Vagina (tissue), 2 donors: Measurements from ENCODE around the gene DNAH10. TPM values are rescaled to one million over a fixed set of nuclear protein-coding genes. Genes with fewer than 3 reads are reported as not detected.

Source experiments
- DNase-seq, 2 donors: peaks; one replicate each; pipeline ENCODE4 v3.0.0-alpha.2; 2017; ENCODE audit errors: extremely low spot score in 2 of 2
- H3K27ac ChIP-seq: fragments of 200-600 bp; sonication (generic); one replicate; pipeline ENCODE4 v1.5.1; 2019
- H3K27me3 ChIP-seq: fragments of 200-600 bp; sonication (generic); one replicate; pipeline ENCODE4 v1.5.1; 2019
- H3K36me3 ChIP-seq, 2 donors: fragments of 200-600 bp; sonication (generic); one replicate each; pipeline ENCODE4 v1.5.1; 2017 to 2019
- H3K4me1 ChIP-seq: fragments of 200-600 bp; sonication (generic); one replicate; pipeline ENCODE4 v1.5.1; 2019
- H3K4me3 ChIP-seq, 2 donors: fragments of 200-600 bp; sonication (generic); 1 replicate in 1 of 2; 2 replicates in 1 of 2; pipeline ENCODE4 v1.5.1; 2016 to 2019
- H3K9me3 ChIP-seq: fragments of 200-600 bp; sonication (generic); one replicate; pipeline ENCODE4 v1.5.1; 2019
- POLR2A ChIP-seq, 2 donors: fragments of 450-650 bp; IDR thresholded peaks; one replicate each; pipeline ENCODE4 v1.6.1; 2017; ENCODE audit warnings: antibody characterized with exemption in 2 of 2, mild to moderate bottlenecking in 2 of 2, moderate library complexity in 2 of 2
- POLR2AphosphoS5 ChIP-seq, 2 donors: sonication (generic); formaldehyde crosslinking; IDR thresholded peaks; one replicate each; pipeline ENCODE4 v1.9.0; 2017; ENCODE audit warnings: antibody characterized with exemption in 2 of 2, mild to moderate bottlenecking in 2 of 2, low read depth in 1 of 2; ENCODE audit not compliant: insufficient read depth in 1 of 2
- intact Hi-C: fragments of 100-400 bp; cut with DNase I; formaldehyde crosslinking; loops from one replicate; pipeline ENCODE4 v1.15.1; 2023
- total RNA-seq: library from RNA; depleted of rRNA; stranded (reverse); fragments of >200 nt; gene quantifications from one replicate; pipeline ENCODE4 v1.2.3, GENCODE V29; 2016
- TF ChIP-seq, protein P1 (sequence below), 3 experiments: fragments of 450-650 bp in 2 of 3; fragments of 200-600 bp in 1 of 3; sonication (generic) in 1 of 3; IDR thresholded peaks; one replicate each; pipeline ENCODE4 v1.5.1; 2017 to 2019; ENCODE audit warnings: antibody characterized with exemption in 3 of 3, mild to moderate bottlenecking in 2 of 3, moderate library complexity in 2 of 3

Gene DNAH10
- total RNA-seq, 1 donor from 2014 or later = not detected

DNA sequence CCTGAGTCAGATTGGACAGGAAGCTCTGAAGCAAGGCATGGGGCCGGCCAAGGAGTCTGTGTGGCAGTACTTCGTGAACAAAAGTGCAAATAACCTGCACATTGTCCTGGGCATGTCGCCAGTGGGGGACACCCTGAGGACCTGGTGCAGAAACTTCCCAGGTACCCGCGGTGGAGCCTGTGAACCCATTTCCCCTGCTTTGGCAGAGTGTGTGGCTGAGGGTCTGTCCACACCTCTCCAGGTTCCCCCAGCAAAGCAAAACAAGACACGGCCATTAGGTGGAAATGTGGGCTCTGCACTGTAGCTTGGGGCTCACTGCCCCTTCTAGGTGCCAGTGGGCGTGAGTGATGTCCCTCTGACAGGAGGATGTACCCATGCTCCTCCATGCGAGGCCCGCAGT is 131.2 kb downstream of the DNAH10 start:
- Histone ChIP-seq H3K27ac (no peak overlapping the region), H3K36me3 (no peaks in the 10 kb centered on the region), H3K27me3 (no peaks in the 10 kb centered on the region), H3K9me3 (no peaks in the 10 kb centered on the region), H3K4me3 (no peak overlapping the region), H3K4me1 (no peaks in the 10 kb centered on the region)
- intact Hi-C loops = no loop called here
- TF ChIP-seq POLR2A (IDR thresholded peaks at IDR 0.05) = no peak
- TF ChIP-seq, protein P1, sequence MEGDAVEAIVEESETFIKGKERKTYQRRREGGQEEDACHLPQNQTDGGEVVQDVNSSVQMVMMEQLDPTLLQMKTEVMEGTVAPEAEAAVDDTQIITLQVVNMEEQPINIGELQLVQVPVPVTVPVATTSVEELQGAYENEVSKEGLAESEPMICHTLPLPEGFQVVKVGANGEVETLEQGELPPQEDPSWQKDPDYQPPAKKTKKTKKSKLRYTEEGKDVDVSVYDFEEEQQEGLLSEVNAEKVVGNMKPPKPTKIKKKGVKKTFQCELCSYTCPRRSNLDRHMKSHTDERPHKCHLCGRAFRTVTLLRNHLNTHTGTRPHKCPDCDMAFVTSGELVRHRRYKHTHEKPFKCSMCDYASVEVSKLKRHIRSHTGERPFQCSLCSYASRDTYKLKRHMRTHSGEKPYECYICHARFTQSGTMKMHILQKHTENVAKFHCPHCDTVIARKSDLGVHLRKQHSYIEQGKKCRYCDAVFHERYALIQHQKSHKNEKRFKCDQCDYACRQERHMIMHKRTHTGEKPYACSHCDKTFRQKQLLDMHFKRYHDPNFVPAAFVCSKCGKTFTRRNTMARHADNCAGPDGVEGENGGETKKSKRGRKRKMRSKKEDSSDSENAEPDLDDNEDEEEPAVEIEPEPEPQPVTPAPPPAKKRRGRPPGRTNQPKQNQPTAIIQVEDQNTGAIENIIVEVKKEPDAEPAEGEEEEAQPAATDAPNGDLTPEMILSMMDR (IDR thresholded peaks at IDR 0.05) = no peak
- no peak for TF ChIP-seq POLR2AphosphoS5 (IDR thresholded peaks at IDR 0.05; ENCODE audit: insufficient read depth in 1 of 2, low read depth in 1 of 2)
- no peak for DNase-seq

GRCh38 chr12:123894823-123895345 is 132.8 kb downstream of the DNAH10 start:
- H3K27me3 ChIP-seq = no peaks in the 10 kb centered on the region
- no peak for DNase-seq

DNA sequence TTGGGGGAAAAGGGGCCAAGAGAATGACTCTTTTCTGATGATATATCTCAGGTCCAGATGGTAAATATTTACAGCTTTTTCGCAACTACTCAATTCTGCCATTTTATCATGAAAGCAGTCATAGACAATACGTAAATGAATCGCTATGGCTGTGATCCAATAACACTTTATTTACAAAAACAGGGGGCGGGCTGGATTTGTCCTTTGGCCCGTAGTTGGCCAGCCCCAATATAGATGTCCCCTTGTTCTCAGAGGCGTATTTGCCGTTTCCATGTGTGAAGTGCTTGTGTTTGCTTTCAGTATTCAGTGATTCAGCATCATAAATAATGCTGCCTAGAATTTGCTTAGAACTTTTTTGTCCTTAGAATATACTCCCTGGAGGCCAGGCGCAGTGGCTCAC is 133.3 kb downstream of the DNAH10 start:
- H3K4me1 ChIP-seq = no peaks in the 10 kb centered on the region
- no peak overlapping the region for H3K4me3 ChIP-seq
- no peaks in the 10 kb centered on the region for H3K9me3 ChIP-seq
- no peak for DNase-seq
- H3K36me3 ChIP-seq = no peaks in the 10 kb centered on the region
- TF ChIP-seq, protein P1 (IDR thresholded peaks at IDR 0.05) = no peak
- TF ChIP-seq POLR2A (IDR thresholded peaks at IDR 0.05) = no peak
- no peak for TF ChIP-seq POLR2AphosphoS5 (IDR thresholded peaks at IDR 0.05; ENCODE audit: insufficient read depth in 1 of 2, low read depth in 1 of 2)
- no peaks in the 10 kb centered on the region for H3K27me3 ChIP-seq
- intact Hi-C loops = no loop called here
- H3K27ac ChIP-seq = no peak overlapping the region

More at GRCh38 chr12:123894823-123895345, 132.8 kb downstream of the DNAH10 start:
- Histone ChIP-seq H3K4me1 (no peaks in the 10 kb centered on the region), H3K36me3 (no peaks in the 10 kb centered on the region), H3K27ac (no peak overlapping the region), H3K9me3 (no peaks in the 10 kb centered on the region), H3K4me3 (no peak overlapping the region)
- TF ChIP-seq, protein P1 (IDR thresholded peaks at IDR 0.05) = no peak
- TF ChIP-seq POLR2A (IDR thresholded peaks at IDR 0.05) (no peak), POLR2AphosphoS5 (IDR thresholded peaks at IDR 0.05; ENCODE audit: insufficient read depth in 1 of 2, low read depth in 1 of 2) (no peak)
- intact Hi-C loops = no loop called here

- DNase-seq = no peak
- no peaks in the 10 kb centered on the region for H3K36me3 ChIP-seq
- no peaks in the 10 kb centered on the region for H3K9me3 ChIP-seq
- no peaks in the 10 kb centered on the region for H3K4me1 ChIP-seq
- peak overlapping the region in 1 of 2 donors; percentile 19 for H3K4me3 ChIP-seq
- TF ChIP-seq POLR2AphosphoS5 (IDR thresholded peaks at IDR 0.05; ENCODE audit: insufficient read depth in 1 of 2, low read depth in 1 of 2) (no peak), POLR2A (IDR thresholded peaks at IDR 0.05) (no peak)
- TF ChIP-seq, protein P1 (IDR thresholded peaks at IDR 0.05) = no peak
- no peaks in the 10 kb centered on the region for H3K27me3 ChIP-seq
- intact Hi-C loops = no loop called here
- H3K27ac ChIP-seq = peak overlapping the region; percentile 48
These were observed 134.7 kb downstream of the DNAH10 start for GRCh38 chr12:123896767-123897166.

- peak overlapping the region in 1 of 2 donors; percentile 19 for H3K4me3 ChIP-seq
- H3K4me1 ChIP-seq = no peaks in the 10 kb centered on the region
- H3K27ac ChIP-seq = peak overlapping the region; percentile 48
- DNase-seq = no peak
- no peaks in the 10 kb centered on the region for H3K36me3 ChIP-seq
- no peaks in the 10 kb centered on the region for H3K9me3 ChIP-seq
- intact Hi-C loops = no loop called here
- TF ChIP-seq POLR2A (IDR thresholded peaks at IDR 0.05) (no peak), POLR2AphosphoS5 (IDR thresholded peaks at IDR 0.05; ENCODE audit: insufficient read depth in 1 of 2, low read depth in 1 of 2) (no peak)
- TF ChIP-seq, protein P1 (IDR thresholded peaks at IDR 0.05) = no peak
- no peaks in the 10 kb centered on the region for H3K27me3 ChIP-seq
These were observed 135.1 kb downstream of the DNAH10 start for GRCh38 chr12:123897221-123897620.
